Mesenchymal stem cell (in vitro differentiated cells and primary cell): ENCODE data around the gene TBX2.

Experiments used
- DNase-seq: peaks from one replicate; pipeline ENCODE4 v3.0.0-alpha.2; 2013
- H2AFZ ChIP-seq: one replicate; pipeline ENCODE4 v1.6.1; 2013; ENCODE audit warnings: low read depth, mild to moderate bottlenecking, control low read depth, inconsistent platforms, low read length, moderate library complexity
- H2AK5ac ChIP-seq: 2 replicates; pipeline ENCODE4 v1.6.1; 2013; ENCODE audit warnings: low read length, moderate library complexity, mild to moderate bottlenecking, inconsistent platforms; ENCODE audit not compliant: severe bottlenecking
- H2BK120ac ChIP-seq: one replicate; pipeline ENCODE4 v1.6.1; 2013; ENCODE audit warnings: low read depth, mild to moderate bottlenecking, inconsistent platforms, low read length, moderate library complexity
- H2BK12ac ChIP-seq, 2 experiments: one replicate each; pipeline ENCODE4 v1.6.1; 2013; ENCODE audit warnings: inconsistent platforms in 2 of 2, low read length in 2 of 2, mild to moderate bottlenecking in 2 of 2, moderate library complexity in 2 of 2, control low read depth in 1 of 2
- H2BK15ac ChIP-seq: one replicate; pipeline ENCODE4 v1.6.1; 2013; ENCODE audit warnings: mild to moderate bottlenecking, low read depth, inconsistent platforms; ENCODE audit not compliant: poor library complexity, severe bottlenecking
- H2BK5ac ChIP-seq: 2 replicates; pipeline ENCODE4 v1.6.1; 2013; ENCODE audit warnings: low read depth, mild to moderate bottlenecking, low read length, control low read depth, inconsistent platforms; ENCODE audit not compliant: poor library complexity, severe bottlenecking
- H3K14ac ChIP-seq, 2 experiments: one replicate each; pipeline ENCODE4 v1.6.1; 2013; ENCODE audit warnings: inconsistent platforms in 2 of 2, low read length in 2 of 2, control low read depth in 1 of 2, mild to moderate bottlenecking in 1 of 2, moderate library complexity in 1 of 2
- H3K18ac ChIP-seq, 2 experiments: one replicate each; pipeline ENCODE4 v1.6.1; 2013; ENCODE audit warnings: inconsistent platforms in 2 of 2, low read length in 2 of 2, control low read depth in 1 of 2, low read depth in 1 of 2, mild to moderate bottlenecking in 1 of 2
- H3K23ac ChIP-seq, 2 experiments: one replicate each; pipeline ENCODE4 v1.6.1; 2013; ENCODE audit warnings: inconsistent platforms in 2 of 2, low read length in 2 of 2, mild to moderate bottlenecking in 2 of 2, moderate library complexity in 2 of 2, control low read depth in 1 of 2
- H3K27ac ChIP-seq: 2 replicates; pipeline ENCODE4 v1.5.1; 2013; ENCODE audit warnings: mild to moderate bottlenecking, moderate library complexity, low read length, control low read depth, inconsistent platforms; ENCODE audit not compliant: poor library complexity, severe bottlenecking
- H3K27me3 ChIP-seq, 2 experiments: 2 replicates each; pipeline versions ENCODE4 v1.6.1 to v1.7.0; 2013; ENCODE audit warnings: low read length in 2 of 2, mild to moderate bottlenecking in 2 of 2, moderate library complexity in 2 of 2, control low read depth in 1 of 2, inconsistent platforms in 1 of 2; ENCODE audit not compliant: control insufficient read depth in 1 of 2, insufficient read depth in 1 of 2
- H3K36me3 ChIP-seq, 2 experiments: 2 replicates each; pipeline versions ENCODE4 v1.6.1 to v1.7.0; 2013; ENCODE audit warnings: low read length in 2 of 2, control low read depth in 1 of 2, inconsistent platforms in 1 of 2, low read depth in 1 of 2, mild to moderate bottlenecking in 1 of 2; ENCODE audit not compliant: insufficient read depth in 2 of 2, control insufficient read depth in 1 of 2
- H3K4ac ChIP-seq, 2 experiments: one replicate each; pipeline ENCODE4 v1.6.1; 2013; ENCODE audit warnings: inconsistent platforms in 2 of 2, low read length in 2 of 2, mild to moderate bottlenecking in 2 of 2, moderate library complexity in 2 of 2, control low read depth in 1 of 2, low read depth in 1 of 2
- H3K4me1 ChIP-seq: 2 replicates; pipeline ENCODE4 v1.6.1; 2013; ENCODE audit warnings: low read depth, low read length, control low read depth; ENCODE audit not compliant: control insufficient read depth, insufficient read depth
- H3K4me2 ChIP-seq: 2 replicates; pipeline ENCODE4 v1.6.1; 2013; ENCODE audit warnings: low read length, mild to moderate bottlenecking, inconsistent platforms; ENCODE audit not compliant: poor library complexity, severe bottlenecking
- H3K4me3 ChIP-seq, 2 experiments: 2 replicates each; pipeline versions ENCODE4 v1.5.1 to v1.7.0; 2013; ENCODE audit warnings: low read length in 2 of 2, mild to moderate bottlenecking in 2 of 2, control low read depth in 1 of 2, low read depth in 1 of 2; ENCODE audit not compliant: insufficient read depth in 1 of 2
- H3K79me1 ChIP-seq: replicated peaks from 2 replicates; pipeline ENCODE4 v1.6.1; 2013; ENCODE audit warnings: mild to moderate bottlenecking, control low read depth, low read length, inconsistent platforms; ENCODE audit not compliant: poor library complexity, severe bottlenecking
- H3K9ac ChIP-seq: 2 replicates; pipeline ENCODE4 v1.7.0; 2013; ENCODE audit warnings: mild to moderate bottlenecking, low read length, moderate library complexity
- H3K9me3 ChIP-seq: 2 replicates; pipeline ENCODE4 v1.7.0; 2013; ENCODE audit warnings: mild to moderate bottlenecking, low read length; ENCODE audit not compliant: control insufficient read depth
- H4K8ac ChIP-seq: one replicate; pipeline ENCODE4 v1.6.1; 2013; ENCODE audit warnings: inconsistent platforms, mild to moderate bottlenecking, low read length, moderate library complexity
- H4K91ac ChIP-seq: one replicate; pipeline ENCODE4 v1.6.1; 2013; ENCODE audit warnings: mild to moderate bottlenecking, low read length, inconsistent platforms
- WGBS: methylation state at CpG from one replicate; pipeline ENCODE4 v1.1.7; 2013; ENCODE audit warnings: mixed read lengths; 5-methylcytosine and 5-hydroxymethylcytosine counted together

TBX2 gene

DNA sequence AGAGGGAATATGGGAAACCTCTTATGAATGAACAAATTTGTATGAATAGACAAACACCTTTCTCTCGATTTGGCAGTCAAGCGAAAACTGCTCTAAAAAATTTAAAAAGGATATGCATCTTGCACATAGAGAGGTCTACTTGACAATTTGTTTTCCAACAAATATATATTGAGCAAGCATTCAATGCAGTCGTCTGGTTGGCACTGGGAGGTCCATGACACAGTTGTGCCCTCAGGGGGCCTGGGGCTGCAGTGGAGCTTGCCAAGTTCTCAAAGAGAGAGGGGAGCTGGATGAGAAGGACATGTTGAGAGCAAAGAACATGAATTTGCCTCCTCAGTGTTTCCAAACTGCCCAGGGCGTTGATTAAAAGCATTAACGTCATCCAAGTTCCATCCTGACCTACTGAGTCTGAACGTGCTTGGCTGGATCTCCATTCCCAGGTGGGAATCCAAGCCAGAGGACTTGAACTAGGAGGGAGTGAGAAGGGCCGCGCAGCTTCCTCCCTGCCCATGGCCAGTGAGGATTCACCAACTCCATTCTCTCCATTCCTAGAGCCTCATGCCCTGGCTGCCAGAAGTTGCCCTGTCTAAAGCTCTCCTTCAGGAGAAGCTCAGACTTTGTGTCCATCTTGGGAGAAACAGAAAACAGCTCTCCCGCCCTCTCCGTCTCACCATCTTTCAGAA is 24.5 kb downstream of the TBX2 start:
- no peak overlapping the region for H3K4me2 ChIP-seq
- no peak overlapping the region for H2BK120ac ChIP-seq
- H3K9ac ChIP-seq: no peak overlapping the region
- DNase-seq: no peak
- no peak overlapping the region for H3K14ac ChIP-seq
- H3K23ac ChIP-seq: no peak overlapping the region
- no peak overlapping the region for H3K4ac ChIP-seq
- H4K91ac ChIP-seq: no peak overlapping the region
- no peak overlapping the region for H3K18ac ChIP-seq
- H2BK5ac ChIP-seq: no peak overlapping the region
- H2BK15ac ChIP-seq: no peak overlapping the region
- no peak overlapping the region for H3K4me3 ChIP-seq
- no peaks in the 10 kb centered on the region for H3K79me1 ChIP-seq
- no peak overlapping the region for H2AK5ac ChIP-seq
- H3K27me3 ChIP-seq: peaks cover 24 to 44% of the 10 kb centered on the region in 2 experiments
- H3K9me3 ChIP-seq: no peaks in the 10 kb centered on the region
- 89% methylated on average over 8 of the region's 10 CpGs for WGBS
- H3K27ac ChIP-seq: no peak overlapping the region
- no peaks in the 10 kb centered on the region for H3K36me3 ChIP-seq
- no peak overlapping the region for H2AFZ ChIP-seq
- no peak overlapping the region for H2BK12ac ChIP-seq
- peaks cover 5% of the 10 kb centered on the region for H3K4me1 ChIP-seq
- no peak overlapping the region for H4K8ac ChIP-seq

DNA sequence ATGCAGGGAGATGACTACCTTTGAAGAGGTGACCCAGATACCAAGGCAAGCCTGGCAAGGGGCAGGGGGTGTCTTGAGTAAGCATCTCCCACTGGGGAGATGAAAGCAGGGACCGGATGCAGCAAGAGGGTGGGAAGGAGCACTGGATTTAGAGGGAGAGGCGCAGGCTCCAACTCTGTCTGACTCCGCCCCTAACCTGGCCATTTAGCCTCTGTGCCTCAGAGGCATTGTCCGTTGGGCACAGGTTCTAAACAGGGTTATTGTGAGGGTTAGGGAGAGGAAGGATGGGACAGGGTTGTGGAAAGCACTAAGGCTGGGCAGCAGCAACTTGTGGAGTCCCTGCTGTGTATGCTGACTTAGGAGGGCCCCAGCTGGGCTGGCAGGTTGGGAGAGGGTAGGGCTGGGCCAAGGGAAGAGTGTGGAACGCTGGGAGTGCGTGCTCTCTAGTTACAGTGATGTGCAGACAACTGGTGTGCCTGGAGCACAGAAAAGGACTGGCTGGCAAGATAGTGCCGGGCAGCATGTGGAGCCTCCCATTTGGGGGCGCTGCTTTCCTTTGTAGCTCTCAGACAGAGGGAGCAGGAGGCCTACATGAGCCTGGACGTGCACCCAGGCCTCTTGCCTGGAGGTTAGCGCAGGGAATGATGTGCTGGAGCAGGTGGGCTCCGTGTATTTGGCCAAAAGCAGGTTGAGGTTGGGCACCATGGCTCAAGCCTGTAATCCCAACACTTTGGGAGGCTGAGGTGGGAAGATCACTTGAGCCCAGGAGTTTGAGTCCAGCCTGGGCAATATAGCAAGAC is 26.2 kb downstream of the TBX2 start:
- Histone ChIP-seq H3K4me3 (no peak overlapping the region), H3K36me3 (no peaks in the 10 kb centered on the region), H3K4ac (peak overlapping the region in 1 of 2 experiments; percentile 13), H3K4me2 (no peak overlapping the region), H2BK15ac (no peak overlapping the region), H3K9me3 (no peaks in the 10 kb centered on the region), H4K91ac (no peak overlapping the region), H3K79me1 (no peaks in the 10 kb centered on the region), H2AFZ (no peak overlapping the region), H2AK5ac (no peak overlapping the region), H2BK5ac (no peak overlapping the region), H2BK120ac (no peak overlapping the region), H3K18ac (no peak overlapping the region), H3K23ac (peak overlapping the region in 1 of 2 experiments; percentile 62), H3K14ac (no peak overlapping the region), H3K4me1 (peaks cover 5% of the 10 kb centered on the region), H3K27ac (no peak overlapping the region), H2BK12ac (no peak overlapping the region), H3K9ac (no peak overlapping the region), H3K27me3 (peaks cover 8 to 34% of the 10 kb centered on the region in 2 experiments), H4K8ac (no peak overlapping the region)
- no peak for DNase-seq
- 68% methylated on average over 11 of the region's 11 CpGs for WGBS

DNA sequence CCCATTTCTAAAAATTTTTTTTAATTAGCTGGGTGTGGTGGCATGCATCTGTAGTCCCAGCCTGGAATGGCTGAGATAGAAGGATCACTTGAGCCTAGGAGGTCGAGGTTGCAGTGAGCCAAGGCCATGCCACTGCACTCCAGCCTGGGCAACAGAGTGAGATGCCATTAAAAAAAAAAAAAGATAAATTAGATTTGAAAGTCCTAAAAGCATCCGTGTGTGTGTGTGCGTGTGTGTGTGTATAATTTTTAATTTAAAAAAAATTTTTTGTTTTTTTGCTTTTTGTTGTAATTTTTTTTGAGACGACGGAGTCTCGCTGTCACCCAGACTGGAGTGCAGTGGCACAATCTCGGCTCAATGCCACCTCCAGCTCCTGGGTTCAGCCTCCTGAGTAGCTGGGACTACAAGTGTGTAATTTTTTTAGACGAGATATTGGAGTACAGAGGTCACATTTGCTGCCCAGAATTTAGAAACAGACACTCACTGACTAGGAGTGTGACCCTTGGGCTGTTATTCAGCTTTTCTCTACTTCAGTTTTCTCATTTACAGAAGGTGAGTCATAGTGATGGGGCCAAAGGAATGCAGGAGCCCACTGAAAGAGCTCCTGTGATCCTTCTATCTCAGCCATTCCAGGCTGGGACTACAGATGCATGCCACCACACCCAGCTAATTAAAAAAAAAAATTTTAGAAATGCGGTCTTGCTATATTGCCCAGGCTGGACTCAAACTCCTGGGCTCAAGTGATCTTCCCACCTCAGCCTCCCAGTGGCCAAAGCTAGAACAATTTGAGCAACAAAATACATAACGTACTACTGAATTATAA is 27.1 kb downstream of the TBX2 start:
- no peak overlapping the region for H3K9ac ChIP-seq
- no peak overlapping the region for H2BK5ac ChIP-seq
- H3K4ac ChIP-seq: no peak overlapping the region
- no peak overlapping the region for H4K8ac ChIP-seq
- H2BK12ac ChIP-seq: no peak overlapping the region
- no peak overlapping the region for H3K23ac ChIP-seq
- H2BK120ac ChIP-seq: no peak overlapping the region
- 73% methylated on average over 9 of the region's 10 CpGs for WGBS
- H3K14ac ChIP-seq: no peak overlapping the region
- H3K79me1 ChIP-seq: no peaks in the 10 kb centered on the region
- H3K4me1 ChIP-seq: peaks cover 5% of the 10 kb centered on the region
- H2AK5ac ChIP-seq: no peak overlapping the region
- H3K36me3 ChIP-seq: no peaks in the 10 kb centered on the region
- H3K9me3 ChIP-seq: no peaks in the 10 kb centered on the region
- no peak for DNase-seq
- H3K27ac ChIP-seq: no peak overlapping the region
- H2BK15ac ChIP-seq: no peak overlapping the region
- H3K4me3 ChIP-seq: no peak overlapping the region
- no peak overlapping the region for H3K18ac ChIP-seq
- no peak overlapping the region for H4K91ac ChIP-seq
- peaks cover 0 to 25% of the 10 kb centered on the region in 2 experiments for H3K27me3 ChIP-seq
- no peak overlapping the region for H3K4me2 ChIP-seq
- H2AFZ ChIP-seq: no peak overlapping the region

DNA sequence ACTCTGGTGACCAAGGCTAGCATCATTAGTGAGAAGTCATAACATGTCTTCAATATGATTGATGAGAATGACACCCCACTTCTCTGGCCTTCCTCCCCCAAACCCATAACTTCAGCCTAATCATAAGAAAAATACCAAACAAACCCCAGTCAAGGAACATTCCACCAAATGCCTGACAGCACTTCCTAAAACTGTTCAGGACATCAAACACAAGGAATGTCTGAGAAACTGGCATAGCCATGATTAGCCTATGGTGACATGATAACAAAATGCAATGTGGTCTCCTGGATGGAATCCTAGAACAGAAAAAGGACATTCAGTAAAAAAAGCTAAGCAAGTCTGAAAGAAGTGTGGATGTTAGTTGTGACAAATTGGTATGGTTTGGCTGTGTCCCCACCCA is 27.9 kb downstream of the TBX2 start:
- no peak overlapping the region for H3K18ac ChIP-seq
- no peaks in the 10 kb centered on the region for H3K36me3 ChIP-seq
- peak overlapping the region; percentile 69 for H2AK5ac ChIP-seq
- DNase-seq: no peak
- peaks cover 7% of the 10 kb centered on the region for H3K4me1 ChIP-seq
- no peak overlapping the region for H3K27ac ChIP-seq
- no peak overlapping the region for H2BK5ac ChIP-seq
- H3K14ac ChIP-seq: no peak overlapping the region
- no peaks in the 10 kb centered on the region for H3K9me3 ChIP-seq
- H3K79me1 ChIP-seq: no peaks in the 10 kb centered on the region
- no peak overlapping the region for H2BK120ac ChIP-seq
- no peak overlapping the region for H2BK15ac ChIP-seq
- no peak overlapping the region for H3K23ac ChIP-seq
- no peak overlapping the region for H4K91ac ChIP-seq
- H3K4me2 ChIP-seq: no peak overlapping the region
- no peak overlapping the region for H2BK12ac ChIP-seq
- H2AFZ ChIP-seq: no peak overlapping the region
- no peak overlapping the region for H3K9ac ChIP-seq
- H3K4me3 ChIP-seq: no peak overlapping the region
- H4K8ac ChIP-seq: no peak overlapping the region
- no peak overlapping the region for H3K4ac ChIP-seq
- H3K27me3 ChIP-seq: peaks cover 0 to 17% of the 10 kb centered on the region in 2 experiments
